HL-60/S4 treated with phorbol 12-myristate 13-acetate at 8.2 ng/mL for 4 days and 3 days (cell line): ENCODE measurements around the gene CCDC85C.
"Not testable (repeated sequence)": the region's sequence is repeated elsewhere in the genome, so short reads cannot be mapped to it uniquely, and the experiment has no call there.

Experiments
- in situ Hi-C: fragments of 300-500 bp; cut with MboI; formaldehyde crosslinking; loops from 2 replicates; pipeline ENCODE4 v1.15.0; 2022; ENCODE audit warnings: low sequenced_read_pairs

CCDC85C gene

DNA sequence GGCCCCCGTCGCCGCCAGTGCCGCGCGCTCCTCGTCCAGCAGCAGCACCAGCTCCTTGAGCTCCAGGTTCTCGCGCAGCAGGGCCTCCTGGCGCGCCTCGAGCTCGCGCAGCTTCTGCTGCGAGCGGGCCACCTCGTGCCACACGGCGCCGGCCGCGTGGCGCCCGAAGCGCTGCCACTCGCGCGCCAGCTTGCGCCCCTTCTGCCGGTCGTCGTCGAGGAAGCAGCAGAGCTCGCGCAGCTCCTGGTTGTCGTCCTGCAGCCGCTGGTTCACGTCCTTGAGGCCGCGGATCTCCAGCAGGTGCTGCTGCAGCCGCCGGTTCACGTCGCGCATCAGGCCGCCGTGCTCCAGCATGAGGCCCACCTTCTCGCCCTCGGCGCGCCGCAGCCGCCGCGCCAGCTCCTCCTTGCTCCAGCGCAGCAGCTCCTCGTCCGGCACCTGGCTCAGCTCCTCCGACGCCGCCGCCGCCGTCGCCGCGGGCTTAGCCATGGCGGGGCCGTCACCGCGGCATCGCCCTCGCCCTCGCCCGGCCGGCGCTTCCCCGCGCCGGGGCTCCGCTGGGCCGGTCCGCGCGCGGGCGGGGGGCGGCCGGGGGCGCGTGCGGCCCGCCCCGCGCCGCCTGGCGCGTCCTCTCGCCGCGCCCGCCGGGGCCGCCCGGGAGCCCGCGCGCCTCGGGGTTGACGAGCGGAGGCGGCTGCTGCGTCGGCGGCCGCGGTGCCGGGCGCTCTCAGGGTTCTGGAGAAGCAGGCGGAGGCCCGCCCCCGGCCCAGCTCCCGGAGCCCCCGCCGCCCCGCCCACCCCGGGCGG is at the start of gene CCDC85C:
Gene CCDC85C (minus strand): TSS at position 737 of the 807 bp plus-strand sequence. CDS start 248 bp downstream, at position 489.
- in situ Hi-C loops: no loop called here

GRCh38 chr14:99651953-99652746 is 48.1 kb upstream of the CCDC85C start:
- in situ Hi-C loops: no loop called here

- in situ Hi-C loops: no loop called here
These were observed 46.2 kb upstream of the CCDC85C start for GRCh38 chr14:99650189-99650588.

GRCh38 chr14:99649643-99650042 is 45.6 kb upstream of the CCDC85C start:
- in situ Hi-C loops: no loop called here

GRCh38 chr14:99649219-99649618 is 45.2 kb upstream of the CCDC85C start:
- in situ Hi-C loops: no loop called here

DNA sequence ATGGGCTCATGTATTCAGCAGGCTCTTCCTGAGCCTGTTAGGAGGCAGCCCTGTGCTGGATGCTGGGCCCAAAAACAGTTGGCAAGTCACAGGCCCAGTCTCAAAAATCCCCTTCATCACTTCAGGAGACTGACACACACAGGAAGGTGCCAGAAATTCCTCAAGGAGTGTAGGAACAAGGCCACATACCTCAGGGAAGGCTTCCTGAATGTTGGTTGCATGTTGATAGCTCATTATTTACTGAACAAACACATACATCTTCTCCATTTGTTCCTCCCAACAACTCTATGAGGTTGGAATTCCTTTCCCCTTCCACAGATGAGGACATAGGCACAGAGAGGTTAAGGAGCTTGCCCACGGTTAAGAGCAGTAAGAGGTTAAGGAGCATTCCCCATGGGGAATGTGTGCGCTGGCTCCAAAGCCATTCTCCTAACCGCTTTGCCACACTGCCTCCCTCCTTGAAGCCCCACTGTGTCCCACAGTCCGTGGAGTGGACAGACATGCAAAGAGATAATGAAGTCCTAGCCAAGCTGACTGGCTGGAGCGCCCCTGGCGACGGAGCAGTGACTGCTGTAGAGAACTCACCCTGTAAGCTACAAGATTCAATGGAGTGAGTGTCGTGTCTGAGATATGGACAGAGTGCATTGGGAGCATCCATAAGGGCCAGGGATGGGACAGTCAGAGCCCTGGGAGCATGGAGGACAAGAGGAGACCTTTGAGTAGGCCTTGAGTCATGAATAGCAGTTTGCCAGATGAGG is 44.2 kb upstream of the CCDC85C start:
- in situ Hi-C loops: no loop called here

- in situ Hi-C loops: no loop called here
These were observed 43.4 kb upstream of the CCDC85C start for GRCh38 chr14:99647411-99647810.

- in situ Hi-C loops: no loop called here
These were observed 41.8 kb upstream of the CCDC85C start for GRCh38 chr14:99645545-99646505.

GRCh38 chr14:99644723-99645544 is 40.9 kb upstream of the CCDC85C start, which contains the start of gene HHIPL1:
HHIPL1 (plus strand) TSS chr14:99645129; CDS start chr14:99645208, 79 bp downstream.
- in situ Hi-C loops: no loop called here

DNA sequence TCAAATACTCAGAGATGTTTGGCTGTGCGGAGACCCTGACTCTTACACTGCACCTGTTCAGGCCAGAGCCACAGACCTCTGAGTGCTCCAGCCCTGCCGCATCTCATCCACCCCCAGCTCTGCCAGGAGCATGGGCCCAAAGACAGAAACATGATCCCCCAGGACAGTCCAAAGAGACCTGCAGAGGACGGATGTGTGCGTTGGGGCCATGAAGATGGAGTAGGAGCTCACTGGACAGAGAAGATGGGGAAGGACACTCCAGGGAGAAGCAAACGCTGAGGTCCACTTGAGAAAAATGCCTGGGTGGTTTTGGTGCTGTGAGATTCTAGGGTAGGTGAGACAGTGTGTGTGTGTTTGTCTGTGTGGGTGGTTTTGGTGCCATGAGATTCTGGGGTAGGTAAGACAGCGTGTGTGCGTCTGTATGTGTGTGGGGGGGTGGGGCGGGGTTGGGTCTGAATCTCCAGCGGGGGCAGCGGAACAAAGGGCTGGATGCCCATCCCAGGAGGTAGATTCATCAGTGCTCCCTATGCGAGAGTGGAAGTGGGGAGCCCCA is 40.1 kb upstream of the CCDC85C start:
- in situ Hi-C loops: no loop called here

DNA sequence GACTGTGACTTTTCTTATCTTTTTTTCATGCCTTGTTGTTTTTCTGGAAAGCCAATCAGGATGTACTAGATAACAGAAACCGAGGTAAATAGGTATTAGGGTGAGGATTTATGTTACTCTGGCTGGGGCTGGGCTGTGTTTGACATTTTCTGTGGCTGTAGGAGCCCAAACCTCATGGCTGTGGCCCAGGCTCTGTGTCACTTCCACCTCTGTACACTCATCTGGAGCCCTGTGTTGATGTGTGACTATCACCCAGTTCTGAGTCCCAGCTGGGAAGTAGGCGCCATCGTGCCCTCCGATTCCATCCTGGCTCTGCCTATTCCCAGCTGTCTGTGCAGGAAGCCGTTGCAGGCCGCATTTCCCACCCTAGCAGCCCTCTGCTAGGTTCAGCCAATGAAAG is 39.3 kb upstream of the CCDC85C start:
- in situ Hi-C loops: no loop called here

GRCh38 chr14:99642771-99643170 is 38.8 kb upstream of the CCDC85C start:
- in situ Hi-C loops: not testable (repeated sequence)

GRCh38 chr14:99637624-99638023 is 33.6 kb upstream of the CCDC85C start:
- in situ Hi-C loops: no loop called here

- in situ Hi-C loops: no loop called here
These were observed 32.5 kb upstream of the CCDC85C start for GRCh38 chr14:99636487-99636886.

GRCh38 chr14:99635116-99635515 is 31.1 kb upstream of the CCDC85C start:
- in situ Hi-C loops: no loop called here

DNA sequence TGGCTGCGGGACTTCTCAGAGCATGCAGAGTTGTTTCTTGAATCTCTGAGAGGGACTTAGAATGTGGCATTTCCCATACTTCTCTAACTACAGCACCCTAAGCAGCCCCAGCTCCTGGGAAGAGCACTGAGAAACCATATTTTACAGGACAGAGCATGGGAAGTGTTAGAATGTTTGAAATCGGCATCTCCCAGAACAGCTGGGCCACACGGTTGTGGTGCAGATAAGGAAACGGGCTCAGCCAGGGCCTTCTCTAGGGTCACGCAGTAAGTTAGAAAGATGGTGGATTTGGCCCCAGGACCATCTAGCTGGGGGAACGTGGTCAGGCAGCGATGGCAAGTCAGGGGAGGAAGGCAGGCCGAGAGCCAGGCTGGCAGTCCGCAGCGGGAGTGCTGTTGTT is 30.4 kb upstream of the CCDC85C start:
- in situ Hi-C loops: no loop called here

- in situ Hi-C loops: no loop called here
These were observed 29.9 kb upstream of the CCDC85C start for GRCh38 chr14:99633918-99634317.

GRCh38 chr14:99633141-99633540 is 29.1 kb upstream of the CCDC85C start:
- in situ Hi-C loops: no loop called here
